Smooth muscle cell of bladder (primary cell): Measurements from ENCODE around the gene ANKAR. TPM values are rescaled to one million over a fixed set of nuclear protein-coding genes. Genes with fewer than 3 reads are reported as not detected.

Experiments
- total RNA-seq: library from RNA; depleted of rRNA; stranded (reverse); fragments of >200 nt; gene quantifications from 2 replicates; pipeline ENCODE4 v1.2.3, GENCODE V29; 2014

ANKAR gene
- total RNA-seq: 6.5 and 6.8 TPM in 2 replicates

GRCh38 chr2:189674374-189675112 is at the start of gene ANKAR:
Gene ANKAR, plus strand, starts transcription at chr2:189674670. Its CDS starts 1,821 bp downstream, at chr2:189676491.

GRCh38 chr2:189661148-189661956 is 13.1 kb upstream of the ANKAR start, which contains the start of gene ASNSD1:
Gene ASNSD1, plus strand, starts transcription at chr2:189661459. Its CDS starts 4,674 bp downstream, at chr2:189666133.

Other genes starting within 250 kb of the ANKAR start
- 42.1 and 44.8 TPM in 2 replicates for gene WDR75, start 233.2 kb upstream of the ANKAR start, total RNA-seq
- gene SLC40A1, start 93.9 kb upstream of the ANKAR start, total RNA-seq: 28.0 and 103 TPM in 2 replicates
- gene ASNSD1, start 13.2 kb upstream of the ANKAR start, total RNA-seq: 53.3 and 71.1 TPM in 2 replicates
- 4.8 and 5.0 TPM in 2 replicates for gene OSGEPL1, start 88.1 kb downstream of the ANKAR start, total RNA-seq
- 44.7 and 47.9 TPM in 2 replicates for gene ORMDL1, start 109.7 kb downstream of the ANKAR start, total RNA-seq
- 17.5 and 24.3 TPM in 2 replicates for gene PMS1, start 109.8 kb downstream of the ANKAR start, total RNA-seq